Bronchial epithelial cell (primary cell): ENCODE measurements around the gene AP2A1. TPM values are rescaled to one million over a fixed set of nuclear protein-coding genes. Genes with fewer than 3 reads are reported as not detected.

Experiments
- DNase-seq: peaks from one replicate; pipeline ENCODE4 v3.0.0-alpha.2; 2010; ENCODE audit warnings: low read depth
- FAIRE-seq: peaks from 2 replicates; lab custom pipeline; 2011; peaks lifted over from hg19 to GRCh38; lab: Jason Lieb, UNC
- H3K27me3 ChIP-seq: 2 replicates; pipeline ENCODE4 v1.5.1; 2011; ENCODE audit warnings: low read length; ENCODE audit not compliant: control insufficient read depth, insufficient read depth
- H3K36me3 ChIP-seq: 2 replicates; pipeline ENCODE4 v1.5.1; 2011; ENCODE audit warnings: low read length; ENCODE audit not compliant: control insufficient read depth, insufficient read depth
- H3K4me3 ChIP-seq: 2 replicates; pipeline ENCODE4 v1.5.1; 2011; ENCODE audit warnings: mild to moderate bottlenecking, low read depth, low read length, control low read depth
- total RNA-seq: library from RNA; depleted of rRNA; stranded (reverse); fragments of >200 nt; gene quantifications from 2 replicates; pipeline ENCODE4 v1.2.1, GENCODE V29; 2014
- TF ChIP-seq, protein P1 (sequence below): IDR thresholded peaks from 2 replicates; pipeline ENCODE4 v1.5.1; 2011; ENCODE audit warnings: mild to moderate bottlenecking, moderate library complexity, low read length, control low read depth, inconsistent platforms; ENCODE audit not compliant: insufficient read depth, severe bottlenecking

AP2A1 gene
- total RNA-seq, 1 donor from 2014 or later, result 25.5 TPM

DNA sequence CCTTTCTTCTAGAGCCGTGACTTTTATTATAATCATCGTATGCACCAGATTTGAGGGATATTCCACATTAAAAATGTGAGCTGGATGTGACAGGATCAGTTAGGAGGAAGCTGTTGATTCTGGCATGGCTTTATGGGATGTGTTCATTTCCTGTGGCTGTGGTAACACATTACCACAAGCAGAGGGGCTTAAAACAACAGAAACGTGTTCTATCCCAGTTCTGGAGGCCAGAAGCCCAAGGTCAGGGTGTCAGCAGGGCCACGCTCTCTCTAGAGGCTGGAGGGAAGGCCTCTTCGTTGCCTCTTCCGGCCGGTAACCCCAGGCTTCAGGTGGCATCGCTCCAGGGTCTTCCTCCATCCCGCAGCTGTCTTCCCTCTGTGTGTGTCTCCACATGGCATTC lies 65.8 kb downstream of the AP2A1 start:
- DNase-seq (no peak), FAIRE-seq (peak; percentile 23)
- peaks cover 32% of the 10 kb centered on the region for H3K36me3 ChIP-seq
- TF ChIP-seq, protein P1, sequence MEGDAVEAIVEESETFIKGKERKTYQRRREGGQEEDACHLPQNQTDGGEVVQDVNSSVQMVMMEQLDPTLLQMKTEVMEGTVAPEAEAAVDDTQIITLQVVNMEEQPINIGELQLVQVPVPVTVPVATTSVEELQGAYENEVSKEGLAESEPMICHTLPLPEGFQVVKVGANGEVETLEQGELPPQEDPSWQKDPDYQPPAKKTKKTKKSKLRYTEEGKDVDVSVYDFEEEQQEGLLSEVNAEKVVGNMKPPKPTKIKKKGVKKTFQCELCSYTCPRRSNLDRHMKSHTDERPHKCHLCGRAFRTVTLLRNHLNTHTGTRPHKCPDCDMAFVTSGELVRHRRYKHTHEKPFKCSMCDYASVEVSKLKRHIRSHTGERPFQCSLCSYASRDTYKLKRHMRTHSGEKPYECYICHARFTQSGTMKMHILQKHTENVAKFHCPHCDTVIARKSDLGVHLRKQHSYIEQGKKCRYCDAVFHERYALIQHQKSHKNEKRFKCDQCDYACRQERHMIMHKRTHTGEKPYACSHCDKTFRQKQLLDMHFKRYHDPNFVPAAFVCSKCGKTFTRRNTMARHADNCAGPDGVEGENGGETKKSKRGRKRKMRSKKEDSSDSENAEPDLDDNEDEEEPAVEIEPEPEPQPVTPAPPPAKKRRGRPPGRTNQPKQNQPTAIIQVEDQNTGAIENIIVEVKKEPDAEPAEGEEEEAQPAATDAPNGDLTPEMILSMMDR, result no peak
- H3K27me3 ChIP-seq, result no peaks in the 10 kb centered on the region
- H3K4me3 ChIP-seq, result no peak overlapping the region

DNA sequence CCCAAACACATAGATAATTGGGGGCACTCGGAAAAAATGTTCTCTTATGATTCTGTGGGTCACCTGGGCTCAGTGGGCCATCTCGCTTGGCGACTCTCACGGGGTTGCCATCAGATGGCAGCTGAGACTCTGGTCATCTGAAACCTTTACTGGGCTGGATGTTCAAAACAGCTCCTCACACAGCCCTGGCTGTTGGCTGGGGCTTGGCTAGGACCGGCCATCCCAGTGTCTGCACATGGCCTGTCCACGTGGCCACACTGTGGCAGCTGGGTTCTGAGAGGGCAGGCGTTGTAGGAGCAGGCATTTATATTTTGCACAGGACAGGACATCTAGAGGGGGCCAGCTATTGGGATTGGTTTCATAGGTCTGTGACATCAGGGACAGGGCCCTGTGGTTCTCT lies 66.8 kb downstream of the AP2A1 start:
- TF ChIP-seq, protein P1, result no peak
- DNase-seq, result no peak
- no peak for FAIRE-seq
- Histone ChIP-seq H3K27me3 (no peaks in the 10 kb centered on the region), H3K4me3 (no peak overlapping the region), H3K36me3 (peaks cover 34% of the 10 kb centered on the region)

DNA sequence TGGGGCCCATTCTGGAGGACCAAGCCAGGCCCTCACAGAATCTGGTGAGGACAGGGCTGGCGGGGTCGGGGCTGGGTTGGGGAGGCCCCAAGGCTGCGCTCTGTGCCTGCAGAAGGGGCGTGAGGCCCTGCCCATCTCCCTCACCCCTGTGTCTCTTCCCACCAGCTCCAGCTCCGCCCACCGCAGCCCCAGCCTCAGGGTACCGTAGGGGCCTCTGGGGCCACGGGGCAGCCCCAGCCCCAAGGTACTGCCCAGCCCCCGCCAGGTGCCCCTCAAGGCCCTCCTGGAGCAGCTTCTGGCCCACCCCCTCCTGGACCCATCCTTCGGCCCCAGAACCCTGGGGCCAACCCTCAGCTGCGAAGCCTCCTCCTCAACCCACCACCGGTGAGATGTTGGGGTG lies 68.8 kb downstream of the AP2A1 start:
- TF ChIP-seq, protein P1, result no peak
- Histone ChIP-seq H3K27me3 (no peaks in the 10 kb centered on the region), H3K36me3 (peaks cover 32% of the 10 kb centered on the region), H3K4me3 (no peak overlapping the region)
- FAIRE-seq (no peak), DNase-seq (no peak)

- Histone ChIP-seq H3K36me3 (peaks cover 29% of the 10 kb centered on the region), H3K27me3 (no peaks in the 10 kb centered on the region), H3K4me3 (no peak overlapping the region)
- TF ChIP-seq, protein P1, result no peak
- no peak for DNase-seq
- no peak for FAIRE-seq
Observed at GRCh38 chr19:49836176-49837008, 69.6 kb downstream of the AP2A1 start.

DNA sequence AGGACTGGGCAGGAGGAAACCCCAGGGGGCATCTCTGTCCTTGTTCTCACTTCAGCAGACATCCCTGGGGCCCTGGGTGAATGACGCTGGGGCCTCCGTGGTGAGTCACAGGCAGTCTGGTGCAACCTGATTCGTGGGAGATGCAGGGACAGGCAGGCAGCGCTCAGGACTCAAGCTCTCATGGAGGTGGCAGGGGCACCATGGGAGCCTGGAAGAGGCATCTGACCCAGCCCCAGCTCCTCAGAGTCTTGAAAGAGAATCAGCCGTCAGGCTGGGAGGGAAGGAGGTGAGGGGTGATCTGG lies 70.2 kb downstream of the AP2A1 start:
- TF ChIP-seq, protein P1, result no peak
- H3K4me3 ChIP-seq, result no peak overlapping the region
- peaks cover 25% of the 10 kb centered on the region for H3K36me3 ChIP-seq
- FAIRE-seq (no peak), DNase-seq (no peak)
- H3K27me3 ChIP-seq, result no peaks in the 10 kb centered on the region

- FAIRE-seq, result no peak
- DNase-seq, result no peak
- peaks cover 22% of the 10 kb centered on the region for H3K36me3 ChIP-seq
- no peaks in the 10 kb centered on the region for H3K27me3 ChIP-seq
- TF ChIP-seq, protein P1, result no peak
- H3K4me3 ChIP-seq, result no peak overlapping the region
Observed at GRCh38 chr19:49837425-49837824, 70.6 kb downstream of the AP2A1 start.
